K562 (cell line): ENCODE measurements around the gene MYADM. TPM values are rescaled to one million over a fixed set of nuclear protein-coding genes. Genes with fewer than 3 reads are reported as not detected.
A peak's percentile ranks its signal among the peaks of the same experiment; 100 is the strongest.

Source experiments
- CBX8 ChIP-seq: fragments of 200-600 bp; sonication (generic); IDR thresholded peaks from 2 replicates; pipeline ENCODE4 v1.6.1; 2012; ENCODE audit warnings: borderline replicate concordance, mixed run types, low read depth, mild to moderate bottlenecking, moderate library complexity, mixed read lengths, low read length, control low read depth, inconsistent platforms; ENCODE audit not compliant: poor library complexity, severe bottlenecking; ENCODE audit errors: extremely low read depth
- HDAC8 ChIP-seq: fragments of 450-650 bp; IDR thresholded peaks from 2 replicates; pipeline ENCODE4 v1.6.1; 2016; ENCODE audit warnings: mild to moderate bottlenecking, missing genetic modification characterization, moderate library complexity, missing compliant biosample characterization
- KLF16 ChIP-seq: IDR thresholded peaks from 2 replicates; pipeline ENCODE4 v1.6.1; 2016; ENCODE audit warnings: antibody characterized with exemption
- MEF2D ChIP-seq: conservative IDR thresholded peaks from 2 replicates; pipeline ENCODE4 v1.6.1; 2016; ENCODE audit warnings: low read depth, missing genetic modification characterization, missing compliant biosample characterization
- MXI1 ChIP-seq: IDR thresholded peaks from 2 replicates; pipeline ENCODE4 v1.6.1; 2011; ENCODE audit warnings: low read depth, mild to moderate bottlenecking, improper control_type of control experiment, low read length
- NELFE ChIP-seq: IDR thresholded peaks from 2 replicates; pipeline ENCODE4 v1.6.1; 2011; ENCODE audit warnings: mild to moderate bottlenecking; ENCODE audit not compliant: insufficient read depth, insufficient read length
- PHF8 ChIP-seq: fragments of 200-600 bp; sonication (generic); IDR thresholded peaks from 2 replicates; pipeline ENCODE4 v1.6.1; 2012; ENCODE audit warnings: mixed run types, mild to moderate bottlenecking, inconsistent platforms, low read length, moderate library complexity, borderline replicate concordance
- RCOR1 ChIP-seq, 2 experiments: IDR thresholded peaks; 2 replicates each; pipeline ENCODE4 v1.6.1; 2012; ENCODE audit warnings: low read depth in 2 of 2, low read length in 2 of 2, borderline replicate concordance in 1 of 2, improper control_type of control experiment in 1 of 2
- SOX6 ChIP-seq: fragments of 450-650 bp; IDR thresholded peaks from 2 replicates; pipeline ENCODE4 v1.6.1; 2014; ENCODE audit warnings: mild to moderate bottlenecking
- polyA plus RNA-seq, 8 experiments: library from polyadenylated mRNA; depleted of rRNA in 4 of 8; stranded (reverse) in 5 of 8; unstranded in 3 of 8; fragments of >200 nt; fragmentation: Nextera tagmentation in 2 of 8; fragmentation: Illumina TruSeq in 1 of 8; extraction: Ambion mirVana in 2 of 8; extraction: Trizol in 1 of 8; gene quantifications; 2 replicates each; pipeline versions ENCODE4 v1.2.1 to v1.2.3, GENCODE V29; 2011 to 2014; ENCODE audit warnings: inconsistent platforms in 1 of 8, missing spikeins in 1 of 8
- total RNA-seq, 7 experiments: library from RNA; depleted of rRNA in 6 of 7; stranded (reverse); fragments of >200 nt in 6 of 7; fragmentation: Illumina TruSeq in 2 of 7; extraction: Trizol in 2 of 7; gene quantifications; 2 replicates each; pipeline versions ENCODE4 v1.2.1 to v1.2.3, GENCODE V29; 2011 to 2021; ENCODE audit warnings: low replicate concordance in 1 of 7
- TF ChIP-seq, protein P1 (sequence below): fragments of 450-650 bp; IDR thresholded peaks from one replicate; pipeline ENCODE4 v1.6.1; 2018; ENCODE audit warnings: mild to moderate bottlenecking, moderate library complexity; ENCODE audit not compliant: partially characterized antibody
- TF ChIP-seq, protein P2 (sequence below), 2 experiments: fragments of 450-650 bp; formaldehyde crosslinking in 1 of 2; IDR thresholded peaks; 2 replicates each; pipeline versions ENCODE4 v1.4.0 to v1.6.1; 2014 to 2020; ENCODE audit warnings: mild to moderate bottlenecking in 2 of 2, borderline replicate concordance in 1 of 2, low read depth in 1 of 2
- TF ChIP-seq, protein P3 (sequence below), 2 experiments: fragments of 450-650 bp in 1 of 2; sonication (generic) in 1 of 2; formaldehyde crosslinking in 1 of 2; IDR thresholded peaks in 1 of 2; conservative IDR thresholded peaks in 1 of 2; 2 replicates each; pipeline versions ENCODE4 v1.6.1 to v1.8.1; 2016 to 2023; ENCODE audit warnings: mild to moderate bottlenecking in 2 of 2, moderate library complexity in 2 of 2, inconsistent platforms in 1 of 2, missing genetic modification reagents in 1 of 2
- TF ChIP-seq, protein P4 (sequence below): fragments of 450-650 bp; formaldehyde crosslinking; IDR thresholded peaks from 2 replicates; pipeline ENCODE4 v1.4.0; 2020; ENCODE audit warnings: mild to moderate bottlenecking, moderate library complexity

MYADM gene
- total and polyA plus RNA-seq, 9 of the 15 experiments (the other 6 are each of a cell fraction or from before 2014, with no cell fraction given): 4.5 to 70.3 (median 14.4) TPM

DNA sequence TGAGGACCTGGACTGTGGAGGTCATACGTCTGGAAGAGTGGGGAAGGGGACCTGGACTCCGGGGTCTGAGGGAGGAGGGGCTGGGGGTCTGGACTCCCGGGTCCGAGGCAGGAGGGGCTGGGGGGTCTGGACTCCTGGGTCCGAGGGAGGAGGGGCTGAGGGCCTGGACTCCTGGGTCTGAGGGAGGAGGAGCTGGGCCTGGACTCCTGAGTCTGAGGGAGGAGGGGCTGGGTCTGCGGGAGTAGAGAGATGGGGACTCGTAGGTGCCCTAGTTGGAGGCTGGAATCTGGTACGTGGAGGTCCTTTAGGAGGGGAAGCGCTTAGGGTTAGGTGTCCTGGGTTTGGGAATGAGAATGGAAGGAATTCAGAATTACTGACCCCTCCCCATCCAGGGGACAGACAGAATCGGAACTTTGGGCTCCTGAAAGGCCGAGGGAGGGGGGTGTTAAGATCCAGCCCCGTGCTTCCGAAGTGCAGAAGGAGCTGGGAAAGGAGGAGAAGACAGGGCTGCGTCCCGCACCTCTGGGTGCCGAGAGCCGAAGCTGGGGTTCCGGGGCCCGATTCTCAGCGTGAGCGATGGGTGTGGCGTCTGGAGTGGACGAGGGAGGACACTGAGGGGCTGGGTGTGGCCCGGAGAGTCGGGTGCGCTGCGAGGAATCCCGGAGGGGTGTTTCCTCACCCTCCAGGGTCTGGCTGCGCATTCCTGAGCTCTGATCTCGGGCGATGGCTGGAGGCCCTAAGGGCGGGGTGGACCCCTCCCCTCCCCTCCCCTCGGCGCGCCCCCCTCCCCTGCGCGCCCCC lies 608 bp downstream of the MYADM start (continued):
- no peak for TF ChIP-seq CBX8
- no peak for TF ChIP-seq HDAC8 (tag)
- TF ChIP-seq NELFE: no peak
- no peak for TF ChIP-seq PHF8
- no peak for TF ChIP-seq MEF2D (tag)
- TF ChIP-seq, protein P1, sequence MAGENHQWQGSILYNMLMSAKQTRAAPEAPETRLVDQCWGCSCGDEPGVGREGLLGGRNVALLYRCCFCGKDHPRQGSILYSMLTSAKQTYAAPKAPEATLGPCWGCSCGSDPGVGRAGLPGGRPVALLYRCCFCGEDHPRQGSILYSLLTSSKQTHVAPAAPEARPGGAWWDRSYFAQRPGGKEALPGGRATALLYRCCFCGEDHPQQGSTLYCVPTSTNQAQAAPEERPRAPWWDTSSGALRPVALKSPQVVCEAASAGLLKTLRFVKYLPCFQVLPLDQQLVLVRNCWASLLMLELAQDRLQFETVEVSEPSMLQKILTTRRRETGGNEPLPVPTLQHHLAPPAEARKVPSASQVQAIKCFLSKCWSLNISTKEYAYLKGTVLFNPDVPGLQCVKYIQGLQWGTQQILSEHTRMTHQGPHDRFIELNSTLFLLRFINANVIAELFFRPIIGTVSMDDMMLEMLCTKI: no peak
- TF ChIP-seq, protein P2, sequence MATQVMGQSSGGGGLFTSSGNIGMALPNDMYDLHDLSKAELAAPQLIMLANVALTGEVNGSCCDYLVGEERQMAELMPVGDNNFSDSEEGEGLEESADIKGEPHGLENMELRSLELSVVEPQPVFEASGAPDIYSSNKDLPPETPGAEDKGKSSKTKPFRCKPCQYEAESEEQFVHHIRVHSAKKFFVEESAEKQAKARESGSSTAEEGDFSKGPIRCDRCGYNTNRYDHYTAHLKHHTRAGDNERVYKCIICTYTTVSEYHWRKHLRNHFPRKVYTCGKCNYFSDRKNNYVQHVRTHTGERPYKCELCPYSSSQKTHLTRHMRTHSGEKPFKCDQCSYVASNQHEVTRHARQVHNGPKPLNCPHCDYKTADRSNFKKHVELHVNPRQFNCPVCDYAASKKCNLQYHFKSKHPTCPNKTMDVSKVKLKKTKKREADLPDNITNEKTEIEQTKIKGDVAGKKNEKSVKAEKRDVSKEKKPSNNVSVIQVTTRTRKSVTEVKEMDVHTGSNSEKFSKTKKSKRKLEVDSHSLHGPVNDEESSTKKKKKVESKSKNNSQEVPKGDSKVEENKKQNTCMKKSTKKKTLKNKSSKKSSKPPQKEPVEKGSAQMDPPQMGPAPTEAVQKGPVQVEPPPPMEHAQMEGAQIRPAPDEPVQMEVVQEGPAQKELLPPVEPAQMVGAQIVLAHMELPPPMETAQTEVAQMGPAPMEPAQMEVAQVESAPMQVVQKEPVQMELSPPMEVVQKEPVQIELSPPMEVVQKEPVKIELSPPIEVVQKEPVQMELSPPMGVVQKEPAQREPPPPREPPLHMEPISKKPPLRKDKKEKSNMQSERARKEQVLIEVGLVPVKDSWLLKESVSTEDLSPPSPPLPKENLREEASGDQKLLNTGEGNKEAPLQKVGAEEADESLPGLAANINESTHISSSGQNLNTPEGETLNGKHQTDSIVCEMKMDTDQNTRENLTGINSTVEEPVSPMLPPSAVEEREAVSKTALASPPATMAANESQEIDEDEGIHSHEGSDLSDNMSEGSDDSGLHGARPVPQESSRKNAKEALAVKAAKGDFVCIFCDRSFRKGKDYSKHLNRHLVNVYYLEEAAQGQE (IDR thresholded peaks at IDR 0.05; ENCODE audit: borderline replicate concordance): no peak
- TF ChIP-seq, protein P2 (CRISPR knock-in tag; IDR thresholded peaks at IDR 0.05; ENCODE audit: low read depth): no peak
- TF ChIP-seq, protein P3, sequence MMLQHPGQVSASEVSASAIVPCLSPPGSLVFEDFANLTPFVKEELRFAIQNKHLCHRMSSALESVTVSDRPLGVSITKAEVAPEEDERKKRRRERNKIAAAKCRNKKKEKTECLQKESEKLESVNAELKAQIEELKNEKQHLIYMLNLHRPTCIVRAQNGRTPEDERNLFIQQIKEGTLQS (IDR thresholded peaks at IDR 0.05): no peak
- TF ChIP-seq, protein P3 (CRISPR knock-in tag; conservative IDR thresholded peaks at IDR 0.05): no peak
- no peak for TF ChIP-seq MXI1
- no peak for TF ChIP-seq RCOR1 (IDR thresholded peaks at IDR 0.05; ENCODE audit: borderline replicate concordance in 1 of 2, low read depth in 2 of 2, low read length in 2 of 2)
- TF ChIP-seq, protein P4, sequence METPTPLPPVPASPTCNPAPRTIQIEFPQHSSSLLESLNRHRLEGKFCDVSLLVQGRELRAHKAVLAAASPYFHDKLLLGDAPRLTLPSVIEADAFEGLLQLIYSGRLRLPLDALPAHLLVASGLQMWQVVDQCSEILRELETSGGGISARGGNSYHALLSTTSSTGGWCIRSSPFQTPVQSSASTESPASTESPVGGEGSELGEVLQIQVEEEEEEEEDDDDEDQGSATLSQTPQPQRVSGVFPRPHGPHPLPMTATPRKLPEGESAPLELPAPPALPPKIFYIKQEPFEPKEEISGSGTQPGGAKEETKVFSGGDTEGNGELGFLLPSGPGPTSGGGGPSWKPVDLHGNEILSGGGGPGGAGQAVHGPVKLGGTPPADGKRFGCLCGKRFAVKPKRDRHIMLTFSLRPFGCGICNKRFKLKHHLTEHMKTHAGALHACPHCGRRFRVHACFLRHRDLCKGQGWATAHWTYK (CRISPR knock-in tag): peak; percentile 38; the same call in 1 of the 2 replicates
- no peak for TF ChIP-seq SOX6
- no peak for TF ChIP-seq KLF16
